K562 (cell line): Measurements from ENCODE around the gene COMMD2.

Experiments
- CTCF ChIP-seq, 3 experiments: IDR thresholded peaks in 2 of 3; conservative IDR thresholded peaks in 1 of 3; 2 replicates each; pipeline ENCODE4 v1.5.1; 2011 to 2012; ENCODE audit warnings: low read length in 3 of 3, mild to moderate bottlenecking in 3 of 3, control low read depth in 2 of 3, improper control_type of control experiment in 1 of 3, inconsistent platforms in 1 of 3, low read depth in 1 of 3, mixed read lengths in 1 of 3, moderate library complexity in 1 of 3; ENCODE audit not compliant: insufficient read depth in 2 of 3
- EZH2 ChIP-seq: IDR thresholded peaks from 2 replicates; pipeline ENCODE4 v1.6.1; 2012; ENCODE audit warnings: low read depth, mild to moderate bottlenecking, inconsistent platforms, low read length, borderline replicate concordance
- HOMEZ ChIP-seq: fragments of 250-450 bp; sonication (Bioruptor Pico); IDR thresholded peaks from 2 replicates; pipeline ENCODE4 v1.4.0; 2020; ENCODE audit warnings: mild to moderate bottlenecking, moderate library complexity
- IRF9 ChIP-seq: fragments of 450-650 bp; IDR thresholded peaks from 2 replicates; pipeline ENCODE4 v1.6.1; 2016; ENCODE audit warnings: missing biosample characterization, missing genetic modification characterization
- MAX ChIP-seq: sonication (generic); formaldehyde crosslinking; IDR thresholded peaks from 2 replicates; pipeline ENCODE4 v1.9.0; 2022; ENCODE audit warnings: mild to moderate bottlenecking, missing genetic modification reagents
- NRF1 ChIP-seq, 2 experiments: fragments of 450-650 bp; IDR thresholded peaks in 1 of 2; conservative IDR thresholded peaks in 1 of 2; 2 replicates each; pipeline ENCODE4 v1.6.1; 2014; ENCODE audit warnings: mild to moderate bottlenecking in 2 of 2
- POLR2AphosphoS5 ChIP-seq: IDR thresholded peaks from 2 replicates; pipeline ENCODE4 v1.6.1; 2011; ENCODE audit warnings: mild to moderate bottlenecking, low read depth, low read length, moderate library complexity; ENCODE audit not compliant: control insufficient read depth, insufficient read depth
- RAD51 ChIP-seq: fragments of 450-650 bp; IDR thresholded peaks from 2 replicates; pipeline ENCODE4 v1.7.1; 2016; ENCODE audit warnings: low read depth, mild to moderate bottlenecking, borderline replicate concordance
- RBFOX2 ChIP-seq: fragments of 200-400 bp; formaldehyde crosslinking; IDR thresholded peaks from 2 replicates; pipeline ENCODE4 v1.6.1; 2017; ENCODE audit warnings: low read depth, mild to moderate bottlenecking, low read length, moderate library complexity
- SMAD1 ChIP-seq: fragments of 150-350 bp; IDR thresholded peaks from 2 replicates; pipeline ENCODE4 v1.6.1; 2014; ENCODE audit warnings: low read length, low read depth; ENCODE audit not compliant: partially characterized antibody
- TCF15 ChIP-seq: fragments of 250-450 bp; sonication (Bioruptor Pico); IDR thresholded peaks from 2 replicates; pipeline ENCODE4 v1.8.0; 2022; ENCODE audit warnings: moderate library complexity, mild to moderate bottlenecking, inconsistent platforms
- TCF7L2 ChIP-seq: fragments of 150-350 bp; IDR thresholded peaks from 2 replicates; pipeline ENCODE4 v1.6.1; 2016; ENCODE audit warnings: low read depth, mild to moderate bottlenecking, low read length, moderate library complexity
- ZNF133 ChIP-seq: fragments of 250-450 bp; sonication (Bioruptor Pico); IDR thresholded peaks from 2 replicates; pipeline ENCODE4 v1.4.0; 2020; ENCODE audit warnings: mild to moderate bottlenecking
- ZNF398 ChIP-seq: fragments of 250-450 bp; sonication (Bioruptor Pico); IDR thresholded peaks from 2 replicates; pipeline ENCODE4 v1.8.0; 2021; ENCODE audit warnings: moderate library complexity, mild to moderate bottlenecking, inconsistent platforms

GRCh38 chr3:149727656-149728055, 24.6 kb downstream of the COMMD2 start:
- TF ChIP-seq MAX (CRISPR knock-in tag) (no peak), ZNF398 (CRISPR knock-in tag) (no peak), POLR2AphosphoS5 (no peak), EZH2 (no peak), CTCF (IDR thresholded peaks at IDR 0.05 in 2 of 3, conservative IDR thresholded peaks at IDR 0.05 in 1 of 3; ENCODE audit: insufficient read depth in 2 of 3, low read depth in 1 of 3, low read length in 3 of 3) (no peak), IRF9 (tag) (no peak), TCF7L2 (no peak), SMAD1 (no peak), ZNF133 (CRISPR knock-in tag) (no peak), HOMEZ (CRISPR knock-in tag) (no peak), TCF15 (CRISPR knock-in tag) (no peak), RBFOX2 (no peak), RAD51 (no peak), NRF1 (conservative IDR thresholded peaks at IDR 0.05 in 1 of 2, IDR thresholded peaks at IDR 0.05 in 1 of 2) (no peak)
